OCI-LY7 (cell line): Measurements from ENCODE around the gene RPL41. TPM values are rescaled to one million over a fixed set of nuclear protein-coding genes. Genes with fewer than 3 reads are reported as not detected.

ENCODE experiments used
- BruUV-seq: library from RNA; stranded (reverse); fragments of 400-500 nt; replicated peaks from 2 replicates; lab custom pipeline; 2021; lab: Mats Ljungman, UMichigan
- CTCF ChIA-PET: fragments of 300-600 bp; sonication (Branson Sonifier 250); formaldehyde crosslinking; loops from one replicate; lab custom pipeline; 2022; ENCODE audit warnings: antibody characterized with exemption; ENCODE audit not compliant: unreplicated experiment; lab: Charles Lee
- POLR2A ChIA-PET: fragments of 300-600 bp; sonication (Branson Sonifier 250); formaldehyde crosslinking; loops from one replicate; lab custom pipeline; 2022; ENCODE audit warnings: antibody characterized with exemption; lab: Charles Lee
- DNase-seq: peaks from one replicate; pipeline ENCODE4 v3.0.0-alpha.2; 2015; ENCODE audit warnings: low spot score
- H2AFZ ChIP-seq: fragments of 200-600 bp; sonication (generic), shearing (Covaris generic); 2 replicates; pipeline ENCODE4 v1.6.1; 2014; ENCODE audit warnings: mild to moderate bottlenecking, antibody characterized with exemption, low read length, moderate library complexity
- H3K27ac ChIP-seq: fragments of 200-600 bp; sonication (generic); 2 replicates; pipeline ENCODE4 v1.5.1; 2014; ENCODE audit warnings: mixed run types, low read depth, mild to moderate bottlenecking, moderate library complexity, low read length, inconsistent platforms; ENCODE audit not compliant: poor library complexity, severe bottlenecking
- H3K36me3 ChIP-seq: fragments of 200-600 bp; sonication (generic); 2 replicates; pipeline ENCODE4 v1.6.1; 2014; ENCODE audit warnings: mild to moderate bottlenecking, antibody characterized with exemption, low read length, moderate library complexity, mixed read lengths; ENCODE audit not compliant: insufficient read depth
- H3K4me1 ChIP-seq: fragments of 200-600 bp; sonication (generic); 2 replicates; pipeline ENCODE4 v1.5.1; 2014; ENCODE audit warnings: mild to moderate bottlenecking, low read length; ENCODE audit not compliant: insufficient read depth, poor library complexity, severe bottlenecking
- H3K4me2 ChIP-seq: fragments of 200-600 bp; sonication (generic); 2 replicates; pipeline ENCODE4 v1.6.1; 2014; ENCODE audit warnings: mild to moderate bottlenecking, low read length
- H3K4me3 ChIP-seq: fragments of 200-600 bp; sonication (generic); 2 replicates; pipeline ENCODE4 v1.5.1; 2014; ENCODE audit warnings: mild to moderate bottlenecking, low read depth, low read length; ENCODE audit not compliant: poor library complexity, severe bottlenecking
- H3K79me2 ChIP-seq: fragments of 200-600 bp; sonication (generic); 2 replicates; pipeline ENCODE4 v1.6.1; 2016; ENCODE audit warnings: low read depth, mild to moderate bottlenecking, low read length, moderate library complexity, mixed read lengths; ENCODE audit not compliant: insufficient read depth
- H3K9me2 ChIP-seq: fragments of 200-600 bp; sonication (generic); 2 replicates; pipeline ENCODE4 v1.6.1; 2016; ENCODE audit warnings: mild to moderate bottlenecking, low read length, mixed read lengths; ENCODE audit not compliant: insufficient read depth
- H3K9me3 ChIP-seq: fragments of 200-600 bp; sonication (generic); 2 replicates; pipeline ENCODE4 v1.6.1; 2014; ENCODE audit warnings: mild to moderate bottlenecking, mixed run types, low read length, mixed read lengths
- H4K20me1 ChIP-seq: fragments of 200-600 bp; sonication (generic); 2 replicates; pipeline ENCODE4 v1.6.1; 2014; ENCODE audit warnings: mild to moderate bottlenecking, antibody characterized with exemption, low read length, moderate library complexity, mixed read lengths; ENCODE audit not compliant: insufficient read depth
- EZH2phosphoT487 ChIP-seq: fragments of 200-600 bp; sonication (generic); IDR thresholded peaks from 2 replicates; pipeline ENCODE4 v1.6.1; 2018; ENCODE audit warnings: low read depth, borderline replicate concordance, mild to moderate bottlenecking, mixed run types, antibody characterized with exemption, low read length, moderate library complexity, mixed read lengths
- intact Hi-C: fragments of 100-400 bp; cut with micrococcal nuclease; formaldehyde crosslinking; loops from one replicate; pipeline ENCODE4 v1.10.0; 2022; ENCODE audit not compliant: unreplicated experiment
- total RNA-seq, 2 experiments: library from RNA; depleted of rRNA in 1 of 2; stranded (reverse); fragments of >200 nt in 1 of 2; shearing (Covaris generic) in 1 of 2; gene quantifications; 2 replicates each; pipeline ENCODE4 v1.2.3, GENCODE V29; 2014 to 2022
- TF ChIP-seq, protein P1 (sequence below): fragments of 200-600 bp; sonication (generic); conservative IDR thresholded peaks from 2 replicates; pipeline ENCODE4 v1.5.1; 2014; ENCODE audit warnings: mild to moderate bottlenecking, antibody characterized with exemption, low read length, moderate library complexity, mixed read lengths

The RPL41 gene
- total RNA-seq, 2 experiments from 2014 or later = 4,534 to 4,745 TPM

- intact Hi-C loops = no loop called here
- Histone ChIP-seq H2AFZ (no peak overlapping the region), H3K36me3 (peaks cover 75% of the 10 kb centered on the region), H3K27ac (peak overlapping the region; percentile 68), H3K9me3 (no peaks in the 10 kb centered on the region), H3K4me3 (peak overlapping the region; percentile 98), H3K79me2 (peaks cover 30% of the 10 kb centered on the region), H4K20me1 (peaks cover 9% of the 10 kb centered on the region; the same call in 1 of the 2 replicates), H3K4me2 (peak overlapping the region; percentile 98), H3K9me2 (no peaks in the 10 kb centered on the region), H3K4me1 (peaks cover 32% of the 10 kb centered on the region)
- no peak for DNase-seq
- no TSS peak for BruUV-seq
- ChIA-PET POLR2A (interaction anchor here (0.8 to 1.9 kb wide), 4 partner anchors 15 to 44 kb away, joined by 3 to 4 read pairs (median 3); no protein-coding TSS in a partner anchor), CTCF (interaction anchor here (0.7 to 1.1 kb wide), 2 partner anchors 29 to 43 kb away, joined by 4 to 5 read pairs; partner anchors contain the start of gene ZC3H10)
- TF ChIP-seq, protein P1, sequence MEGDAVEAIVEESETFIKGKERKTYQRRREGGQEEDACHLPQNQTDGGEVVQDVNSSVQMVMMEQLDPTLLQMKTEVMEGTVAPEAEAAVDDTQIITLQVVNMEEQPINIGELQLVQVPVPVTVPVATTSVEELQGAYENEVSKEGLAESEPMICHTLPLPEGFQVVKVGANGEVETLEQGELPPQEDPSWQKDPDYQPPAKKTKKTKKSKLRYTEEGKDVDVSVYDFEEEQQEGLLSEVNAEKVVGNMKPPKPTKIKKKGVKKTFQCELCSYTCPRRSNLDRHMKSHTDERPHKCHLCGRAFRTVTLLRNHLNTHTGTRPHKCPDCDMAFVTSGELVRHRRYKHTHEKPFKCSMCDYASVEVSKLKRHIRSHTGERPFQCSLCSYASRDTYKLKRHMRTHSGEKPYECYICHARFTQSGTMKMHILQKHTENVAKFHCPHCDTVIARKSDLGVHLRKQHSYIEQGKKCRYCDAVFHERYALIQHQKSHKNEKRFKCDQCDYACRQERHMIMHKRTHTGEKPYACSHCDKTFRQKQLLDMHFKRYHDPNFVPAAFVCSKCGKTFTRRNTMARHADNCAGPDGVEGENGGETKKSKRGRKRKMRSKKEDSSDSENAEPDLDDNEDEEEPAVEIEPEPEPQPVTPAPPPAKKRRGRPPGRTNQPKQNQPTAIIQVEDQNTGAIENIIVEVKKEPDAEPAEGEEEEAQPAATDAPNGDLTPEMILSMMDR = no peak
- no peak for TF ChIP-seq EZH2phosphoT487
Measured at GRCh38 chr12:56160894-56161689, 44.7 kb downstream of the RPL41 start.

DNA sequence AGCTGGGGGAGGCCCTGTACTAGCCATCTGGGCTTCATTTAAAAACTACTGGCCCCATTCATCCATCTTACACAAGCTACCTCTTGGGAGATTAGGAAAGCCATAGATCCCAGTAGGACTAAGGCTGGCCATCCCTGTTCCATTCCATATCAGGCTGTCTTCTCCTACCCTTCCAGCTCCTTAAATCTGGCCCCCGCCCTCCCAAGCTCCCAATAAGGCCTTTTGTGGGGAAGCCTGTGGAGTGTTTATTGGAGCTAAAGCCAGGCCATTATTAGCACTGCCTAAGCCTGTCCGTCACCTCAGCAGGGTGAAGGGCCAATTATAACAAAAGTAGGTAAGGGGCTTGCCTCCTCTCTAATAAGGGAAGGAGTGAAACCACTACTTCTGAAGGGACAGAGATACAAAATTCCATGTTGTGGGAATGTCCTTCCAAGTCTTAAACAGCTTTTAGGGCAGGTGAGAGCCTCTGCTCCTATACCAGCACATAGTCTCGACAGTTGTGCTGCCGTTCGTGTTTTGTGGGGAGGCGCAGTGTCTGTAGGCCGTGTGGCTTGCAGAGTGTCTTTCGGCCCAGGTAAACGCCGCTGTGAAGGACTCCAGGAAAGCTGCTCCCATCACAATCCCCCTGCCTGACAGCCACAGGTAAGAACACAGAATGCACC is 45.4 kb downstream of the RPL41 start:
- ChIA-PET CTCF (interaction anchor here (1.1 kb wide), 1 partner anchor 28 kb away, joined by 5 read pairs; no protein-coding TSS in a partner anchor), POLR2A (interaction anchor here (1.3 to 1.9 kb wide), 2 partner anchors 27 to 45 kb away, joined by 3 to 4 read pairs; no protein-coding TSS in a partner anchor)
- Histone ChIP-seq H2AFZ (no peak overlapping the region), H3K79me2 (peaks cover 29% of the 10 kb centered on the region), H3K9me3 (no peaks in the 10 kb centered on the region), H3K27ac (no peak overlapping the region), H3K9me2 (no peaks in the 10 kb centered on the region), H4K20me1 (peaks cover 9% of the 10 kb centered on the region; the same call in 1 of the 2 replicates), H3K4me2 (no peak overlapping the region), H3K4me1 (peaks cover 28% of the 10 kb centered on the region), H3K4me3 (no peak overlapping the region), H3K36me3 (peaks cover 81% of the 10 kb centered on the region)
- TF ChIP-seq, protein P1 = no peak
- no peak for TF ChIP-seq EZH2phosphoT487
- intact Hi-C loops = no loop called here
- BruUV-seq = no TSS peak
- DNase-seq = no peak
